Tibial artery (tissue), 4 donors: ENCODE measurements around the gene CCM2L.

ENCODE experiments used
- DNase-seq, 2 donors: peaks; one replicate each; pipeline ENCODE4 v3.0.0-alpha.2; 2019
- H3K27ac ChIP-seq, 2 donors: fragments of 200-600 bp; sonication (generic) in 1 of 2; 1 replicate in 1 of 2; 2 replicates in 1 of 2; pipeline ENCODE4 v1.5.1; 2018 to 2019; ENCODE audit warnings: mild to moderate bottlenecking in 1 of 2
- H3K27me3 ChIP-seq, 2 donors: fragments of 200-600 bp; sonication (generic) in 1 of 2; one replicate each; pipeline versions ENCODE4 v1.5.1 to v1.6.0; 2016 to 2019
- H3K36me3 ChIP-seq, 3 donors: fragments of 200-600 bp; sonication (generic) in 2 of 3; one replicate each; pipeline ENCODE4 v1.5.1; 2016 to 2019; ENCODE audit warnings: mild to moderate bottlenecking in 2 of 3
- H3K4me1 ChIP-seq, 4 donors: fragments of 200-600 bp; sonication (generic) in 2 of 4; 1 replicate in 3 of 4; 2 replicates in 1 of 4; pipeline ENCODE4 v1.5.1; 2016 to 2019
- H3K4me3 ChIP-seq, 2 donors: fragments of 200-600 bp; sonication (generic) in 1 of 2; 1 replicate in 1 of 2; 2 replicates in 1 of 2; pipeline ENCODE4 v1.5.1; 2018 to 2019; ENCODE audit warnings: mild to moderate bottlenecking in 2 of 2
- H3K9me3 ChIP-seq, 3 donors: fragments of 200-600 bp; sonication (generic) in 1 of 3; one replicate each; pipeline ENCODE4 v1.5.1; 2016 to 2019
- intact Hi-C: fragments of 100-400 bp; cut with DNase I; formaldehyde crosslinking; loops from one replicate; pipeline ENCODE4 v1.15.0; 2023; ENCODE audit warnings: low total_unique reads
- TF ChIP-seq, protein P1 (sequence below), 2 experiments: fragments of 200-600 bp in 1 of 2; fragments of 450-650 bp in 1 of 2; IDR thresholded peaks; one replicate each; pipeline ENCODE4 v1.5.1; 2017 to 2019; ENCODE audit warnings: antibody characterized with exemption in 2 of 2, mild to moderate bottlenecking in 1 of 2, moderate library complexity in 1 of 2

CCM2L gene

DNA sequence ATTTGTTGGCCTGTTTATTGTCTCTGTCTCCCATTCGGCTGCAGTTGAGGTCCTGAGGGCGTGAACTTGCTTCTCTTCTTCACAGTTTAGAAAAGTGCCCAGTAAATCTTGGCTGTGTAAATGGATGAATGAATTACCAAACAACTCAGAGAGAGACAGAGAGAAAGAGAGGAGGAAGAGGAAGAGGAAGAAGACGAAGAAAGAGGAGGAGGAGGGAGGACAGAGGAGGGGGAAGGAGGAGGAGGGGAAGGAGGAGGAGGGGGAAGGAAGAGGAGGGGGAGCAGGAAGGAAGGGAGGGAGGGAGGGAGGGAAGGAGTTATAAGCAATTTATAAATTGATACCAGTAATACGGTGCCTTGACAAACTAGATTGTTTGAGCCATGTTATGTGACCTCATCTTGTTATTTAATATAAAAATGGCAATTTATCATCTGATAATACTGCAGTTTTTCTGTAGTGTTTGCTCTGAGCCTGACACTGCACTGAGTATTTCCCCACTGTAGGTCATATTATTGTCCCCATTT, 60.5 kb downstream of the CCM2L start:
- H3K4me3 ChIP-seq: no peak overlapping the region
- no peaks in the 10 kb centered on the region for H3K36me3 ChIP-seq
- TF ChIP-seq, protein P1, sequence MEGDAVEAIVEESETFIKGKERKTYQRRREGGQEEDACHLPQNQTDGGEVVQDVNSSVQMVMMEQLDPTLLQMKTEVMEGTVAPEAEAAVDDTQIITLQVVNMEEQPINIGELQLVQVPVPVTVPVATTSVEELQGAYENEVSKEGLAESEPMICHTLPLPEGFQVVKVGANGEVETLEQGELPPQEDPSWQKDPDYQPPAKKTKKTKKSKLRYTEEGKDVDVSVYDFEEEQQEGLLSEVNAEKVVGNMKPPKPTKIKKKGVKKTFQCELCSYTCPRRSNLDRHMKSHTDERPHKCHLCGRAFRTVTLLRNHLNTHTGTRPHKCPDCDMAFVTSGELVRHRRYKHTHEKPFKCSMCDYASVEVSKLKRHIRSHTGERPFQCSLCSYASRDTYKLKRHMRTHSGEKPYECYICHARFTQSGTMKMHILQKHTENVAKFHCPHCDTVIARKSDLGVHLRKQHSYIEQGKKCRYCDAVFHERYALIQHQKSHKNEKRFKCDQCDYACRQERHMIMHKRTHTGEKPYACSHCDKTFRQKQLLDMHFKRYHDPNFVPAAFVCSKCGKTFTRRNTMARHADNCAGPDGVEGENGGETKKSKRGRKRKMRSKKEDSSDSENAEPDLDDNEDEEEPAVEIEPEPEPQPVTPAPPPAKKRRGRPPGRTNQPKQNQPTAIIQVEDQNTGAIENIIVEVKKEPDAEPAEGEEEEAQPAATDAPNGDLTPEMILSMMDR (IDR thresholded peaks at IDR 0.05): no peak
- H3K27me3 ChIP-seq: peaks cover 0 to 28% of the 10 kb centered on the region in 2 donors
- no peaks in the 10 kb centered on the region for H3K4me1 ChIP-seq
- H3K27ac ChIP-seq: no peak overlapping the region
- H3K9me3 ChIP-seq: no peaks in the 10 kb centered on the region
- intact Hi-C loops: no loop called here
- DNase-seq: no peak

DNA sequence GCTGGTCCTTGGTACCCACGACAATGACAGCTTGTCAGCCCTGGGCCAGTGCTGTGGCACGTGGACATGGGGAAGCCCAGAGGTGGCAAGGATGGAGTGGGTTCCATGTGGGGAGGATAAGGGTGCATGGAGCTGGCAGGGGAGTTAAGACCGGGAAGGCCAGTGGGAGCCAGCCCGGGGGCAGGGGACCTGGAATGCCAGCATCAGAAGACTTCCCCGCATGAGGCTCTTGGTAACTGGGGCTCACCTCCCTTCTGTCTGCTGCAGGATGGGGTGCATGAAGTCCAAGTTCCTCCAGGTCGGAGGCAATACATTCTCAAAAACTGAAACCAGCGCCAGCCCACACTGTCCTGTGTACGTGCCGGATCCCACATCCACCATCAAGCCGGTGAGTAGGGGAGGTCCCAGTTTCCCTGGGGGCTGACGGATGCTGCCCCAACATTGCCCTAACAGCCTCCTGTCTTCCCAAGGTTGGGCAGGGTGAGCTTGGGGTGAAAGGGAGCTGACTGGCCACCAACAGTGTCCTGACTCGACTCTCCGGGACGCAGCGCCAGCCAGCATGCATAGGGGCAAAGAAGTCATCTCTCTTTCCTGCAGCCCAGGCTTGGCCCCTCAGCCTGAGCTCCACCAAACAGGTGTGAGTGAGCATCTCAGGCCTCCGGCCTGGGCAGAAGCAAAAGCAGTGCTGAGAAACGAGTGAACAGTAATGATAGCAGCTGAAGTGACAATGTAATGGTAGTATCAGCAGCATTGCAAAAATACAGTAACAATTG, 61.3 kb downstream of the CCM2L start:
- H3K9me3 ChIP-seq: no peaks in the 10 kb centered on the region
- H3K36me3 ChIP-seq: no peaks in the 10 kb centered on the region
- H3K27ac ChIP-seq: no peak overlapping the region
- intact Hi-C loops: no loop called here
- H3K27me3 ChIP-seq: peaks cover 0 to 34% of the 10 kb centered on the region in 2 donors
- no peak for DNase-seq
- no peaks in the 10 kb centered on the region for H3K4me1 ChIP-seq
- TF ChIP-seq, protein P1 (IDR thresholded peaks at IDR 0.05): no peak
- H3K4me3 ChIP-seq: no peak overlapping the region

DNA sequence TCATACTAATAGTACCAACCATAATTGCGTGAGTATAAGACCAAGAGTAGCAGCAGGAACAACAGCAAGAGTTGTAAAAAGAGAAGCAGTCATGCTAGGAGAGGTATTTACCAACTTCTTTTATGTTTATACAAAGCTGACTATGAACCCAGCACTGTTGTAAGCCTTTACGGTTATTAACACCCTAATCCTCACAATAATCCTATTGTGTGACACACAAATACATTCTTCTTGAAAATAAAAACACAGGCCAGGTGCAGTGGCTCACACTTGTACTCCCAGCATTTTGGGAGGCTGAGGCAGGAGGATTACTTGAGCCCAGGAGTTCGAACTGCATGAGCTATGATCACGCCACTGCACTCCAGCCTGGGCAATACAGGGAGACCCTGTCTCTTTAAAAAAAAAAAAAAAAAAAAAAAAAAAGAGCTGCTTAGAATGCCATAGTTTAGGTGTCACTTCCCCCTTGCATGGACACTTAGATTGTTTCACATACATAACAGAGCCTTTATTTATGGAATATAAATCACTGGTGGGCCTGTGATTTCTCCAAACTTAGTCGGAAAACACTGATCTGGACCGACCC, 62.0 kb downstream of the CCM2L start:
- intact Hi-C loops: no loop called here
- H3K9me3 ChIP-seq: no peaks in the 10 kb centered on the region
- H3K27me3 ChIP-seq: peaks cover 0 to 41% of the 10 kb centered on the region in 2 donors
- TF ChIP-seq, protein P1 (IDR thresholded peaks at IDR 0.05): no peak
- no peaks in the 10 kb centered on the region for H3K4me1 ChIP-seq
- no peaks in the 10 kb centered on the region for H3K36me3 ChIP-seq
- no peak overlapping the region for H3K27ac ChIP-seq
- DNase-seq: no peak
- H3K4me3 ChIP-seq: no peak overlapping the region

GRCh38 chr20:32075534-32075933, 65.3 kb downstream of the CCM2L start:
- H3K36me3 ChIP-seq: no peaks in the 10 kb centered on the region
- intact Hi-C loops: no loop called here
- TF ChIP-seq, protein P1 (IDR thresholded peaks at IDR 0.05): no peak
- peaks cover 0 to 38% of the 10 kb centered on the region in 2 donors for H3K27me3 ChIP-seq
- no peaks in the 10 kb centered on the region for H3K9me3 ChIP-seq
- no peak overlapping the region for H3K4me3 ChIP-seq
- no peak overlapping the region for H3K27ac ChIP-seq
- no peaks in the 10 kb centered on the region for H3K4me1 ChIP-seq
- DNase-seq: no peak

DNA sequence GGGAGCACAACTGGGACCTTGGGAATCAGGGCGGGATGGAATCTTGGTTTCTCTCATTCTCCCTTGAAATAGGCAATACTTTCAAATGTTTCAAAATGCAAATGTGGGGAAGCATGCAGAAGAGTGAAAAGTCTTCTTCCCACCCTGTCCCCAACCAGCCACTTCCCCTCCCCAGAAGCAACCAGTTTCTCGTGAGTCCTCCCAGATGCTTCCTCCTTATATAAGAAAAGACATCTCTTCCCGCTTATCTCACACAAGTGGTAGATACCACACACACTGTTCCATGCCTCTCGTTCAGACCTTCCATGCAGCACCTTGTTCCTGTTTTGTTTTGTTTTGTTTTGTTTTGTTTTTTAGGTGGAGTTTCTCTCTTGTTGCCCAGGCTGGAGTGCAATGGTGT, 67.0 kb downstream of the CCM2L start:
- DNase-seq: no peak
- TF ChIP-seq, protein P1 (IDR thresholded peaks at IDR 0.05): no peak
- H3K27ac ChIP-seq: no peak overlapping the region
- intact Hi-C loops: no loop called here
- peaks cover 0 to 39% of the 10 kb centered on the region in 2 donors for H3K27me3 ChIP-seq
- H3K9me3 ChIP-seq: no peaks in the 10 kb centered on the region
- H3K36me3 ChIP-seq: no peaks in the 10 kb centered on the region
- H3K4me1 ChIP-seq: no peaks in the 10 kb centered on the region
- H3K4me3 ChIP-seq: no peak overlapping the region
